Testis (tissue), 2 donors: ENCODE data around the gene ADAMTS18.

Source experiments
- CTCF ChIP-seq, 3 experiments: fragments of 450-650 bp in 2 of 3; fragments of 200-600 bp in 1 of 3; sonication (generic) in 1 of 3; IDR thresholded peaks; one replicate each; pipeline ENCODE4 v1.5.1; 2016 to 2019; ENCODE audit warnings: antibody characterized with exemption in 3 of 3, mild to moderate bottlenecking in 2 of 3, moderate library complexity in 1 of 3
- POLR2A ChIP-seq: fragments of 450-650 bp; IDR thresholded peaks from one replicate; pipeline ENCODE4 v1.6.1; 2017; ENCODE audit warnings: antibody characterized with exemption, mild to moderate bottlenecking, moderate library complexity

- TF ChIP-seq CTCF (IDR thresholded peaks at IDR 0.05) (no peak), POLR2A (no peak)
Measured at GRCh38 chr16:77408607-77409006, 26.2 kb downstream of the ADAMTS18 start.
